SK-N-SH (cell line): Measurements from ENCODE around the gene DLGAP3. TPM values are rescaled to one million over a fixed set of nuclear protein-coding genes. Genes with fewer than 3 reads are reported as not detected.

Experiments
- CTCF ChIA-PET: fragments of 300-600, 350-600 bp; formaldehyde crosslinking; extraction: SDS; loops from one replicate; lab custom pipeline; 2021; lab: Yijun Ruan, JAX
- POLR2A ChIA-PET: fragments of 350-600 bp; sonication (Branson Sonifier 250); formaldehyde crosslinking; extraction: SDS; loops from one replicate; lab custom pipeline; 2020; ENCODE audit warnings: antibody characterized with exemption, inconsistent platforms; lab: Yijun Ruan, JAX
- DNase-seq: peaks from one replicate; pipeline ENCODE4 v3.0.0; 2012
- H2AFZ ChIP-seq: fragments of 200-600 bp; sonication (generic); 2 replicates; pipeline ENCODE4 v1.8.1; 2016; ENCODE audit warnings: antibody characterized with exemption, mild to moderate bottlenecking, low read depth
- H3F3A ChIP-seq: fragments of 200-600 bp; sonication (generic); replicated peaks from 2 replicates; pipeline ENCODE3; 2016; ENCODE audit warnings: antibody characterized with exemption, mild to moderate bottlenecking; ENCODE audit not compliant: insufficient read depth
- H3K27ac ChIP-seq, 2 experiments: fragments of 200-500 bp in 1 of 2; fragments of 200-600 bp in 1 of 2; sonication (Bioruptor generic) in 1 of 2; sonication (generic), shearing (Covaris generic) in 1 of 2; 2 replicates each; pipeline versions ENCODE4 v1.5.1 to v1.6.1; 2014 to 2016; ENCODE audit warnings: low read depth in 2 of 2, inconsistent platforms in 1 of 2, low read length in 1 of 2, mild to moderate bottlenecking in 1 of 2, mixed read lengths in 1 of 2
- H3K27me3 ChIP-seq: fragments of 200-600 bp; sonication (generic), shearing (Covaris generic); 2 replicates; pipeline ENCODE4 v1.6.1; 2016; ENCODE audit warnings: mixed run types; ENCODE audit not compliant: insufficient read depth
- H3K36me3 ChIP-seq, 2 experiments: fragments of 200-500 bp in 1 of 2; fragments of 200-600 bp in 1 of 2; sonication (Bioruptor generic) in 1 of 2; sonication (generic) in 1 of 2; replicated peaks in 1 of 2; 2 replicates each; pipeline versions ENCODE3 to v1.5.1; 2014 to 2016; ENCODE audit warnings: low read length in 1 of 2, mild to moderate bottlenecking in 1 of 2; ENCODE audit not compliant: insufficient read depth in 2 of 2, control insufficient read depth in 1 of 2
- H3K4me1 ChIP-seq, 2 experiments: fragments of 200-500 bp in 1 of 2; fragments of 200-600 bp in 1 of 2; sonication (Bioruptor generic) in 1 of 2; sonication (generic), shearing (Covaris generic) in 1 of 2; 2 replicates each; pipeline versions ENCODE4 v1.5.1 to v1.6.1; 2014 to 2016; ENCODE audit warnings: low read depth in 1 of 2, low read length in 1 of 2, mixed run types in 1 of 2; ENCODE audit not compliant: insufficient read depth in 2 of 2, control insufficient read depth in 1 of 2
- H3K4me2 ChIP-seq: fragments of 200-600 bp; sonication (generic), shearing (Covaris generic); 2 replicates; pipeline ENCODE4 v1.6.1; 2017; ENCODE audit warnings: mixed run types
- H3K4me3 ChIP-seq, 2 experiments: fragments of 200-500 bp in 1 of 2; fragments of 200-600 bp in 1 of 2; sonication (Bioruptor generic) in 1 of 2; sonication (generic), shearing (Covaris generic) in 1 of 2; 2 replicates each; pipeline versions ENCODE4 v1.5.1 to v1.8.1; 2014 to 2016; ENCODE audit warnings: low read depth in 2 of 2, inconsistent platforms in 1 of 2, low read length in 1 of 2, mild to moderate bottlenecking in 1 of 2, mixed read lengths in 1 of 2, moderate library complexity in 1 of 2
- H3K79me2 ChIP-seq: fragments of 200-600 bp; sonication (generic); 2 replicates; pipeline ENCODE4 v1.8.1; 2017; ENCODE audit warnings: mild to moderate bottlenecking; ENCODE audit not compliant: insufficient read depth
- H3K9ac ChIP-seq: fragments of 200-600 bp; sonication (generic); 2 replicates; pipeline ENCODE4 v1.6.1; 2017; ENCODE audit warnings: mixed run types
- H3K9me2 ChIP-seq: fragments of 200-600 bp; sonication (generic); 2 replicates; pipeline ENCODE4 v1.6.1; 2017; ENCODE audit warnings: mixed run types
- H3K9me3 ChIP-seq: fragments of 200-600 bp; sonication (generic); 2 replicates; pipeline ENCODE4 v1.6.1; 2017; ENCODE audit warnings: mixed run types, mild to moderate bottlenecking, moderate library complexity
- H4K20me1 ChIP-seq: fragments of 200-600 bp; sonication (generic); 2 replicates; pipeline ENCODE4 v1.6.1; 2017; ENCODE audit warnings: mild to moderate bottlenecking, mixed run types; ENCODE audit not compliant: insufficient read depth
- CHD2 ChIP-seq: fragments of 150-350 bp; IDR thresholded peaks from 2 replicates; pipeline ENCODE4 v1.6.1; 2018; ENCODE audit warnings: low read length; ENCODE audit not compliant: partially characterized antibody
- CTCF ChIP-seq: fragments of 200-600 bp; sonication (generic); IDR thresholded peaks from 2 replicates; pipeline ENCODE4 v1.6.1; 2017; ENCODE audit warnings: antibody characterized with exemption, mild to moderate bottlenecking, moderate library complexity
- EP300 ChIP-seq, 2 experiments: IDR thresholded peaks; 2 replicates each; pipeline versions ENCODE4 v1.4.0 to v1.6.1; 2012; ENCODE audit warnings: borderline replicate concordance in 1 of 2, low read depth in 1 of 2, low read length in 1 of 2
- EZH2phosphoT487 ChIP-seq: fragments of 200-600 bp; sonication (generic); IDR thresholded peaks from 2 replicates; pipeline ENCODE4 v1.6.1; 2017; ENCODE audit warnings: low read depth, mixed run types, mild to moderate bottlenecking, antibody characterized with exemption, moderate library complexity, borderline replicate concordance
- IRF3 ChIP-seq: fragments of 150-350 bp; IDR thresholded peaks from 2 replicates; pipeline ENCODE4 v1.6.1; 2016; ENCODE audit warnings: mild to moderate bottlenecking, low read depth, low read length
- JUND ChIP-seq: IDR thresholded peaks from 2 replicates; pipeline ENCODE4 v1.4.0; 2012
- MAX ChIP-seq: IDR thresholded peaks from 2 replicates; pipeline ENCODE4 v1.4.0; 2012; ENCODE audit warnings: low read depth
- NRF1 ChIP-seq: IDR thresholded peaks from 2 replicates; pipeline ENCODE4 v1.6.1; 2012; ENCODE audit warnings: low read depth, mild to moderate bottlenecking, low read length
- PBX3 ChIP-seq: IDR thresholded peaks from 2 replicates; pipeline ENCODE4; 2012
- POLR2AphosphoS5 ChIP-seq: IDR thresholded peaks from 2 replicates; pipeline ENCODE4 v1.6.1; 2012; ENCODE audit warnings: low read depth, low read length
- RXRA ChIP-seq: IDR thresholded peaks from 2 replicates; pipeline ENCODE4 v1.4.0; 2012; ENCODE audit warnings: low read depth, mild to moderate bottlenecking, borderline replicate concordance
- SIN3A ChIP-seq: IDR thresholded peaks from 2 replicates; pipeline ENCODE4 v1.6.1; 2012; ENCODE audit warnings: low read depth, mild to moderate bottlenecking, low read length, moderate library complexity, borderline replicate concordance
- SMC3 ChIP-seq: IDR thresholded peaks from 2 replicates; pipeline ENCODE4 v1.6.1; 2012; ENCODE audit warnings: low read depth, low read length, improper control_type of control experiment
- TEAD4 ChIP-seq: IDR thresholded peaks from 2 replicates; pipeline ENCODE4 v1.4.0; 2012; ENCODE audit warnings: mild to moderate bottlenecking, borderline replicate concordance; ENCODE audit not compliant: insufficient read depth
- USF1 ChIP-seq: IDR thresholded peaks from 2 replicates; pipeline ENCODE4 v1.4.0; 2012; ENCODE audit warnings: low read depth, borderline replicate concordance
- USF2 ChIP-seq: fragments of 150-350 bp; IDR thresholded peaks from 2 replicates; pipeline ENCODE4 v1.6.1; 2017; ENCODE audit warnings: antibody characterized with exemption, low read length, low read depth, borderline replicate concordance
- YY1 ChIP-seq: IDR thresholded peaks from 2 replicates; pipeline ENCODE4 v1.4.0; 2012; ENCODE audit warnings: low read depth, mild to moderate bottlenecking
- WGBS: methylation state at CpG from one replicate; pipeline ENCODE4 v1.1.6; 2017; ENCODE audit warnings: low lambda C conversion rate; 5-methylcytosine and 5-hydroxymethylcytosine counted together
- polyA plus RNA-seq, 3 experiments: library from polyadenylated mRNA; depleted of rRNA; stranded (reverse); fragments of >200 nt; gene quantifications; 2 replicates each; pipeline ENCODE4 v1.2.3, GENCODE V29; 2012
- TF ChIP-seq, protein P1 (sequence below): IDR thresholded peaks from 2 replicates; pipeline ENCODE4 v1.4.0; 2012; ENCODE audit warnings: low read depth, borderline replicate concordance

DLGAP3 gene
- polyA plus RNA-seq, 1 of the 3 experiments (the other 2 are of a cell fraction): 0.15 TPM

DNA sequence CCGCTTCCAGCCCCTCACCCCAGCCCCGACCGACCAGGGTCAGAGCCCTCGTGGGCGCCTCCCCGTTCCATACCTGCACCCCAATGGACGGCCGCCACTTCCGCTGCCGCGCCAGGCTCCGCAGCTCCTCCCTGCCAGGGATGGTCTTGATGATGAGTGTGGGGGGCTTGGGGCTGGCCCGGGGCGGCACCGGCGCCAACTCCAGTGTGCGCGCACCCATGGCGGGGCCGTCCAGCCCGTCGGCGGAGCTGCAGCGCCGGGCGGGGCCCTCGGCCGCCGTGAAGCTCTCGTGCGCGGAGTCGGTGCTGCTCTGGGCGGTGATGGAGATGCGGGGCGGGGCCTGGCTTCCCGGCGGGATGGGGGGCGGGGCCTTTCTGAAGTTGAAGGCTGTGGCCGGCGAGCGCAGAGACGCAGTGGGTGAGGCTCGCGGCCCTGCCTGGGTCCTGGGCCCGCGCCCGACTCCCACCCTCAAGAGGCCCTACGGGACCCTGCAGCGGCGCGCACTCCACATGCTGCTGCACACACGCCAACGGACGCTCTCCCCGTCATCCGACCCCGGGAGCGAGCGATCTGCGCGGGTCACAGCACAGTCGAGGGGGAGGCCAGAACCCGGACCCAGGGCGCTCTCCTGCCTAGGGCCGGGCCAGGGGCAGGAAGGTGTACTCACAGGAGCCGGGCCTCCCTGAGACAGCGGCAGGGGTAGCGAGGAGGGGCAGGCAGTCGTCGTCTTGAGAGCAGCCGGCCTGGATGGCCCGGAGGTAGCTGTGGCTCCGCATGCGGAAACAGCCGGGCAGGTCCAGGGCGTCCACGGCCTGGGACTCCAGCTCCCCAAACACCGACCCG, 43.8 kb downstream of the DLGAP3 start:
- Histone ChIP-seq H3K9me2 (no peaks in the 10 kb centered on the region), H3K4me1 (no peaks in the 10 kb centered on the region), H3K27me3 (no peaks in the 10 kb centered on the region), H3K9me3 (no peaks in the 10 kb centered on the region), H3F3A (no peaks in the 10 kb centered on the region), H3K79me2 (no peaks in the 10 kb centered on the region), H3K27ac (no peak overlapping the region), H3K4me3 (no peak overlapping the region), H3K9ac (no peak overlapping the region), H3K36me3 (no peaks in the 10 kb centered on the region), H2AFZ (no peak overlapping the region), H4K20me1 (no peaks in the 10 kb centered on the region), H3K4me2 (no peak overlapping the region)
- CTCF ChIA-PET: no interaction called here
- POLR2A ChIA-PET: no interaction called here
- no peak for DNase-seq
- 85% methylated on average over 29 of the region's 80 CpGs for WGBS
- TF ChIP-seq TEAD4 (no peak), SMC3 (no peak), EP300 (IDR thresholded peaks at IDR 0.05; ENCODE audit: borderline replicate concordance in 1 of 2, low read depth in 1 of 2, low read length in 1 of 2) (no peak), EZH2phosphoT487 (no peak), JUND (no peak), NRF1 (no peak), IRF3 (no peak), PBX3 (no peak), CHD2 (no peak), YY1 (no peak), USF2 (no peak), MAX (no peak), POLR2AphosphoS5 (no peak), SIN3A (no peak), CTCF (no peak), USF1 (no peak), RXRA (no peak)
- TF ChIP-seq, protein P1, sequence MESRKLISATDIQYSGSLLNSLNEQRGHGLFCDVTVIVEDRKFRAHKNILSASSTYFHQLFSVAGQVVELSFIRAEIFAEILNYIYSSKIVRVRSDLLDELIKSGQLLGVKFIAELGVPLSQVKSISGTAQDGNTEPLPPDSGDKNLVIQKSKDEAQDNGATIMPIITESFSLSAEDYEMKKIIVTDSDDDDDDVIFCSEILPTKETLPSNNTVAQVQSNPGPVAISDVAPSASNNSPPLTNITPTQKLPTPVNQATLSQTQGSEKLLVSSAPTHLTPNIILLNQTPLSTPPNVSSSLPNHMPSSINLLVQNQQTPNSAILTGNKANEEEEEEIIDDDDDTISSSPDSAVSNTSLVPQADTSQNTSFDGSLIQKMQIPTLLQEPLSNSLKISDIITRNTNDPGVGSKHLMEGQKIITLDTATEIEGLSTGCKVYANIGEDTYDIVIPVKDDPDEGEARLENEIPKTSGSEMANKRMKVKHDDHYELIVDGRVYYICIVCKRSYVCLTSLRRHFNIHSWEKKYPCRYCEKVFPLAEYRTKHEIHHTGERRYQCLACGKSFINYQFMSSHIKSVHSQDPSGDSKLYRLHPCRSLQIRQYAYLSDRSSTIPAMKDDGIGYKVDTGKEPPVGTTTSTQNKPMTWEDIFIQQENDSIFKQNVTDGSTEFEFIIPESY: no peak
